ENCODE results near the gene DDN.
A peak's percentile ranks its signal among the peaks of the same experiment; 100 is the strongest.

The DDN gene

GRCh38 chr12:48979602-48980388 lies 19.4 kb downstream of the DDN start:
- TF ChIP-seq CTCF (IDR thresholded peaks at IDR 0.05; ENCODE audit: extremely low read depth, missing control alignments) = no peak
- peak; percentile 68 for DNase-seq (ENCODE audit: low spot score)

GRCh38 chr12:48978741-48979601 lies 20.2 kb downstream of the DDN start:
- TF ChIP-seq CTCF (IDR thresholded peaks at IDR 0.05; ENCODE audit: extremely low read depth, missing control alignments) = no peak

GRCh38 chr12:48978291-48978740 lies 20.9 kb downstream of the DDN start, which contains the start of gene WNT1:
Gene WNT1 (plus strand): TSS chr12:48978322. CDS start chr12:48978651, 329 bp downstream.
- DNase-seq (ENCODE audit: low spot score) = no peak
- TF ChIP-seq CTCF (IDR thresholded peaks at IDR 0.05; ENCODE audit: extremely low read depth, missing control alignments) = no peak

More at GRCh38 chr12:48978741-48979601, 20.2 kb downstream of the DDN start:
- DNase-seq (ENCODE audit: low spot score) = peak; percentile 53

- peak; percentile 91 for DNase-seq (ENCODE audit: low spot score)
- TF ChIP-seq CTCF (IDR thresholded peaks at IDR 0.05; ENCODE audit: extremely low read depth, missing control alignments) = peak; percentile 81
These were observed 21.6 kb downstream of the DDN start for GRCh38 chr12:48977290-48978281.

GRCh38 chr12:48973941-48974673 lies 25.1 kb downstream of the DDN start:
- peak; percentile 70 for TF ChIP-seq CTCF (IDR thresholded peaks at IDR 0.05; ENCODE audit: extremely low read depth, missing control alignments)
- DNase-seq (ENCODE audit: low spot score) = peak; percentile 67

- TF ChIP-seq CTCF (IDR thresholded peaks at IDR 0.05; ENCODE audit: extremely low read depth, missing control alignments) = no peak
- DNase-seq (ENCODE audit: low spot score) = peak; percentile 19
These were observed 25.6 kb downstream of the DDN start for GRCh38 chr12:48973531-48973930.
